AML-193 (cell line): ENCODE data around the gene THOC3.
"Not testable (repeated sequence)": the region's sequence is repeated elsewhere in the genome, so short reads cannot be mapped to it uniquely, and the experiment has no call there.

Experiments
- DNase-seq, 2 experiments: peaks; one replicate each; lab custom pipeline; 2025; lab: John Stamatoyannopoulos, UW

The THOC3 gene

GRCh38 chr5:175940632-175941031 lies 27.5 kb downstream of the THOC3 start:
- not testable (repeated sequence) for DNase-seq

- DNase-seq, result not testable (repeated sequence)
Observed at GRCh38 chr5:175938489-175938888, 29.6 kb downstream of the THOC3 start.

DNA sequence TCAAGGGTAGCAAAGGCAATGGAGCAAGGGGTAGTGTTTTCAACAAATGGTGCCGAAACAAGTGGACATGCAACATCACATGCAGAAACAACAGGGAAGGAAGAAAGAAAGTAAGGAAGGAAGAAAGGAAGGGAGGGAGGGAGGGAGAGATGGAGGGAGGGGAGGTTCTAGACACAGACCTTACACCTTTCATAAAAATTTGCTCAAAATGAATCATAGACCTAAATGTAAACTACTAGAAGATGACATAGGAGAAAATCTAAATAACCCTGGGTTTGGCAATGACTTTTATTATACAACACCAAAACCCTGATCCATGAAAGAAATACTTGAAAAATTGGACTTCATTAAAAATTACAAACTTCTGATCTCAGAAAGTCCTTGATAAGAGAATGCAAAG lies 39.4 kb downstream of the THOC3 start:
- DNase-seq, result not testable (repeated sequence)

DNA sequence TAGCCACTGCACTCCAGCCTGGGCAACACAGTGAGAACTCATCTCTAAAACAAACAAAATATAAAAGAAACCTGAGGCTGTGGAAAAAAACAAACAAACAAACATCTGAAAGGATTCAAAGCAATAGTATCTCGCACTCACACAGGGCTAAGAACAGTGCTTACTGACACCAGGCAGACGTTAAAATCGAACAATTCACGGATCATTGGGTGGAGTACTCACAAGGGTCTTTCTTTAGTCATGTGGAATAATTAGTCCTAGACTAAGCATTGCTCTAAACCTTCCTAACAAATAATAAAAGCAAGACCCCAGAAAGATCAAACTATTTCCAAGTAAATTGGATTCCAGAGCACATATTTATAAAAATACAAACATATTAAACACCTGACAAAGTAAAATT lies 43.0 kb downstream of the THOC3 start:
- not testable (repeated sequence) for DNase-seq

DNA sequence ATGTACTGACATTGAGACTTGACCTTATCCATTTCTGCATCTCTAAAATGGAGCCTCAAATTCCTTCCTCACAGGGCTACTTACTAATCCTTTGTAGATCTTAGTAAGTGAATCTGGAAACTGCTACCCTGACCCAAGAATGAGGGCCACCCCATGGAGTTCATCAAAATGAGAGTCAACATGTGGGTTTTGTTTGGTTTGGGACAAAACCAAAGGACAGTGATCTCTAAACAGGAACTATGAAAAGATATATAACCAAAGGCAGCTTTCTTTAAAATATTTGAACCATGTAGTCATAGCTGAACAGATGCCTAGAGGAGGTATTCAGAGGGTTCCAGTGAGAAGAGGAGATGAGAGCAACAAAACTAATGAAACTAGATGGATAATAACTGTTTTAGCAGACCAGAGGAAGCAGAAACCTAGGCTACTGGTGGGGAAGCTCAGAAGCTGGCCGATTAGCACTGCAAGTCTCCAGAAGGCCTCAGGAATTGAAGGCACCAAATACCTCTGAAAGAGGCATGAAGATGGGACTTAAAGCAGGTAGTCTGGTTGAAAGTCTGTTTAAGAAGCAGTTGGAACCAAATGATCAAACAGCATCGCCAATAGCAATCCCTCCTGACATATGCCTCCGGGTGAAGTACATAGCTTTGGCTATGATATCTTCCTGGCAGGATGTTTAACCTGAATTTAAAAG lies 45.8 kb downstream of the THOC3 start:
- no peak for DNase-seq

GRCh38 chr5:175921061-175921730 lies 46.9 kb downstream of the THOC3 start:
- DNase-seq, result no peak

DNA sequence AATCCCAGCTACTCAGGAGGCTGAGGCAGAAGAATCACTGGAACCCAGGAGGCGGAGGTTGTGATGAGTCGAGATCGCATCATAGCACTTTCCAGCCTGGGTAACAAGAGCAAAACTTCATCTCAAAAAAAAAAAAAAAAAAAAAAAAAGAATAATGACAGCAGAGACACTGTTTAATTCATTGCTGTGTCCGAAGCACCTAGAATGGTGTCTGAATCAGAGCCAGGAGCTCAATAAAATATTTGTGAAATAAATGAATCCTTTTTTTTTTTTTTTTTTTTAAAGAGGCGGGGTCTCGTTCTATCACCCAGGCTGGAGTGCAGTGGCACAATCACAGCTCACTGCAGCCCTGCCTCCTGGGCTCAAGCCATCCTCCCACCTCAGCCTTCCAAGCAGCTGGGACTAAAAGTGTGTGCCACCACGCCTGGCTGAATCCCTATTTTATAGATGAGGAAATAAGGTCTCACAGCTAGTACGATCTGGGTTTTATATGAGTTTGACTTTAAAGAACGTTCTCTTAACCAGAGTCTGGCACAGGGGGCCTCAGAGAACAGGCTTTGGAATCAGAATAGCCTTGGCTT lies 47.8 kb downstream of the THOC3 start:
- no peak for DNase-seq

GRCh38 chr5:175915066-175916037 lies 52.8 kb downstream of the THOC3 start:
- DNase-seq, result not testable (repeated sequence)

- not testable (repeated sequence) for DNase-seq
Observed at GRCh38 chr5:175913835-175914672, 54.1 kb downstream of the THOC3 start.

DNA sequence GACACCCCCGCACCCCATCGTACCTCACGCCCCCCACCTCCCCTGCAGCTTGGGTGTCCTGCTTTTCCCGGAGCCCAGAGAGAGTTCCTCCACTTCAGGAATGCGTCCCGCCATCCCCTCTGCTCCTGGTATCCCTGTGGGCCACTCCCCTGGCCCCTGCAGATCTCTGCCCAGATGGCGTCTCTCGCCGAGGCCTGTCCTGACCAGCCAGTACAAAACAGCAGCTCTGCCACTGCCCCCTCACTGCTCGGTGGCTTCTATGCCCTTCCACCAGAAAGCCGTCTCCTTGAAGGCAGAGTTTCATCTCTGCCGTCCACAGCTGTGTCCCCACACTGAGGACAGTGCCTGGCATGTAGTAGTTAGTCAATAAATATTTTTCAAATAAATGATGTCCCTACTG lies 58.0 kb downstream of the THOC3 start:
- DNase-seq, result not testable (repeated sequence)
